ENCODE data around the gene HDDC3.

Gene HDDC3

GRCh38 chr15:90892498-90893174 lies 39.7 kb downstream of the HDDC3 start:
- DNase-seq (ENCODE audit: low read depth in 1 of 2, low spot score in 1 of 2), result no peak

GRCh38 chr15:90892023-90892422 lies 40.3 kb downstream of the HDDC3 start:
- DNase-seq (ENCODE audit: low read depth in 1 of 2, low spot score in 1 of 2), result no peak

- DNase-seq (ENCODE audit: low read depth in 1 of 2, low spot score in 1 of 2), result no peak
These were observed 40.9 kb downstream of the HDDC3 start for GRCh38 chr15:90891346-90891949.

GRCh38 chr15:90890839-90891238 lies 41.5 kb downstream of the HDDC3 start:
- no peak for DNase-seq (ENCODE audit: low read depth in 1 of 2, low spot score in 1 of 2)

- no peak for DNase-seq (ENCODE audit: low read depth in 1 of 2, low spot score in 1 of 2)
These were observed 42.5 kb downstream of the HDDC3 start for GRCh38 chr15:90889736-90890456.

- DNase-seq (ENCODE audit: low read depth in 1 of 2, low spot score in 1 of 2), result no peak
These were observed 43.0 kb downstream of the HDDC3 start for GRCh38 chr15:90889313-90889730.

- no peak for DNase-seq (ENCODE audit: low read depth in 1 of 2, low spot score in 1 of 2)
These were observed 45.3 kb downstream of the HDDC3 start for GRCh38 chr15:90887037-90887481.

GRCh38 chr15:90886291-90886614 lies 46.1 kb downstream of the HDDC3 start:
- DNase-seq (ENCODE audit: low read depth in 1 of 2, low spot score in 1 of 2), result no peak

GRCh38 chr15:90885432-90886290 lies 46.7 kb downstream of the HDDC3 start:
- DNase-seq (ENCODE audit: low read depth in 1 of 2, low spot score in 1 of 2), result peak; percentile 72 to 77

- DNase-seq (ENCODE audit: low read depth in 1 of 2, low spot score in 1 of 2), result no peak
These were observed 47.5 kb downstream of the HDDC3 start for GRCh38 chr15:90884719-90885431.

GRCh38 chr15:90883976-90884718 lies 48.2 kb downstream of the HDDC3 start, which contains the start of gene FES:
Gene FES, plus strand, starts transcription at chr15:90884504. Its CDS starts 542 bp downstream, at chr15:90885046.
- no peak for DNase-seq (ENCODE audit: low read depth in 1 of 2, low spot score in 1 of 2)

GRCh38 chr15:90883526-90883975 lies 48.8 kb downstream of the HDDC3 start:
- no peak for DNase-seq (ENCODE audit: low read depth in 1 of 2, low spot score in 1 of 2)

- no peak for DNase-seq (ENCODE audit: low read depth in 1 of 2, low spot score in 1 of 2)
These were observed 49.4 kb downstream of the HDDC3 start for GRCh38 chr15:90882781-90883525.

- no peak for DNase-seq (ENCODE audit: low read depth in 1 of 2, low spot score in 1 of 2)
These were observed 50.2 kb downstream of the HDDC3 start for GRCh38 chr15:90881978-90882721.

- DNase-seq (ENCODE audit: low read depth in 1 of 2, low spot score in 1 of 2), result no peak
These were observed 51.0 kb downstream of the HDDC3 start for GRCh38 chr15:90881181-90881977.

- no peak for DNase-seq (ENCODE audit: low read depth in 1 of 2, low spot score in 1 of 2)
These were observed 51.8 kb downstream of the HDDC3 start for GRCh38 chr15:90880381-90881145.

Measured in activated CD4-positive, alpha-beta T cell treated with anti-CD3 and anti-CD28 coated beads, Interleukin-2, amount 50 U/mL, for 24 hours (primary cell).